Stimulated activated CD8-positive, alpha-beta memory T cell treated with anti-CD3 and anti-CD28 coated beads, Interleukin-2, amount 100 ng/mL, for 48 hours (primary cell): ENCODE results near the gene LIPH.
A peak's percentile ranks its signal among the peaks of the same experiment; 100 is the strongest.

Experiments
- DNase-seq, 2 donors: peaks; one replicate each; pipeline ENCODE4 v3.0.0-alpha.2; 2020; ENCODE audit warnings: low read depth in 2 of 2

Gene LIPH

GRCh38 chr3:185540695-185541094 is 11.7 kb downstream of the LIPH start:
- DNase-seq = no peak

GRCh38 chr3:185539934-185540333 is 12.5 kb downstream of the LIPH start:
- no peak for DNase-seq

GRCh38 chr3:185537369-185537970 is 14.9 kb downstream of the LIPH start:
- DNase-seq = peak in 1 of 2 donors; percentile 25

- DNase-seq = no peak
Observed at GRCh38 chr3:185534511-185534910, 17.9 kb downstream of the LIPH start.

GRCh38 chr3:185532901-185533300 is 19.5 kb downstream of the LIPH start:
- DNase-seq = no peak

GRCh38 chr3:185530856-185531255 is 21.5 kb downstream of the LIPH start:
- DNase-seq = no peak

- DNase-seq = no peak
Observed at GRCh38 chr3:185528532-185528931, 23.9 kb downstream of the LIPH start.

- no peak for DNase-seq
Observed at GRCh38 chr3:185527364-185527763, 25.0 kb downstream of the LIPH start.

GRCh38 chr3:185526349-185526951 is 25.9 kb downstream of the LIPH start:
- no peak for DNase-seq

GRCh38 chr3:185521349-185522138 is 30.8 kb downstream of the LIPH start:
- no peak for DNase-seq

- DNase-seq = no peak
Observed at GRCh38 chr3:185519021-185519420, 33.4 kb downstream of the LIPH start.

GRCh38 chr3:185517387-185518130 is 34.8 kb downstream of the LIPH start:
- no peak for DNase-seq

GRCh38 chr3:185511711-185512110 is 40.7 kb downstream of the LIPH start:
- no peak for DNase-seq

- DNase-seq = no peak
Observed at GRCh38 chr3:185508335-185508991, 43.9 kb downstream of the LIPH start.

- DNase-seq = no peak
Observed at GRCh38 chr3:185507883-185508282, 44.5 kb downstream of the LIPH start.

GRCh38 chr3:185504636-185505035 is 47.8 kb downstream of the LIPH start:
- no peak for DNase-seq

GRCh38 chr3:185503521-185503920 is 48.9 kb downstream of the LIPH start:
- DNase-seq = no peak

GRCh38 chr3:185502987-185503386 is 49.4 kb downstream of the LIPH start:
- no peak for DNase-seq

- peak; percentile 88 for DNase-seq
Observed at GRCh38 chr3:185498503-185499396, 53.6 kb downstream of the LIPH start, which contains the start of gene TMEM41A. Gene TMEM41A (minus strand): TSS chr3:185499035. CDS start chr3:185498961, 74 bp downstream.

- DNase-seq = no peak
Observed at GRCh38 chr3:185490241-185490640, 62.1 kb downstream of the LIPH start.

GRCh38 chr3:185489462-185489861 is 62.9 kb downstream of the LIPH start:
- no peak for DNase-seq
